Neural crest cell (in vitro differentiated cells): ENCODE results near the gene MEX3C. TPM values are rescaled to one million over a fixed set of nuclear protein-coding genes. Genes with fewer than 3 reads are reported as not detected.

ENCODE experiments used
- DNase-seq: peaks from one replicate; pipeline ENCODE4 v3.0.0; 2021; ENCODE audit warnings: low read depth, mixed read lengths, low spot score
- H3K27ac Mint-ChIP-seq: one replicate; pipeline ENCODE4 v1.8.0; 2021; ENCODE audit warnings: mild to moderate bottlenecking, mixed read lengths; ENCODE audit not compliant: unreplicated experiment
- H3K27me3 Mint-ChIP-seq: 2 replicates; pipeline ENCODE4 v1.8.0; 2021; ENCODE audit warnings: low read depth, mild to moderate bottlenecking, mixed read lengths
- H3K36me3 Mint-ChIP-seq: 2 replicates; pipeline ENCODE4 v1.8.0; 2021; ENCODE audit warnings: low read depth, mild to moderate bottlenecking, mixed read lengths
- H3K4me1 Mint-ChIP-seq: 2 replicates; pipeline ENCODE4 v1.8.0; 2021; ENCODE audit warnings: mixed read lengths
- H3K4me3 Mint-ChIP-seq: one replicate; pipeline ENCODE4 v1.8.0; 2021; ENCODE audit warnings: mild to moderate bottlenecking, mixed read lengths
- H3K9me3 Mint-ChIP-seq: 2 replicates; pipeline ENCODE4 v1.8.0; 2021; ENCODE audit warnings: mixed read lengths
- CTCF ChIP-seq: fragments of 200-600 bp; sonication (generic); conservative IDR thresholded peaks from 2 replicates; pipeline ENCODE4 v1.5.0; 2021; ENCODE audit warnings: antibody characterized with exemption, mild to moderate bottlenecking
- total RNA-seq: library from RNA; stranded (reverse); gene quantifications from 2 replicates; pipeline ENCODE4 v1.2.1, GENCODE V29; 2021

MEX3C gene
- total RNA-seq, 1 donor from 2014 or later, result 70.7 TPM

GRCh38 chr18:51190000-51190399 is 7.5 kb downstream of the MEX3C start:
- Mint-ChIP-seq H3K36me3 (peaks cover 3% of the 10 kb centered on the region), H3K27ac (no peak overlapping the region), H3K4me1 (peaks cover 55% of the 10 kb centered on the region), H3K4me3 (no peak overlapping the region), H3K27me3 (no peaks in the 10 kb centered on the region), H3K9me3 (no peaks in the 10 kb centered on the region)
- no peak for TF ChIP-seq CTCF
- DNase-seq, result no peak

DNA sequence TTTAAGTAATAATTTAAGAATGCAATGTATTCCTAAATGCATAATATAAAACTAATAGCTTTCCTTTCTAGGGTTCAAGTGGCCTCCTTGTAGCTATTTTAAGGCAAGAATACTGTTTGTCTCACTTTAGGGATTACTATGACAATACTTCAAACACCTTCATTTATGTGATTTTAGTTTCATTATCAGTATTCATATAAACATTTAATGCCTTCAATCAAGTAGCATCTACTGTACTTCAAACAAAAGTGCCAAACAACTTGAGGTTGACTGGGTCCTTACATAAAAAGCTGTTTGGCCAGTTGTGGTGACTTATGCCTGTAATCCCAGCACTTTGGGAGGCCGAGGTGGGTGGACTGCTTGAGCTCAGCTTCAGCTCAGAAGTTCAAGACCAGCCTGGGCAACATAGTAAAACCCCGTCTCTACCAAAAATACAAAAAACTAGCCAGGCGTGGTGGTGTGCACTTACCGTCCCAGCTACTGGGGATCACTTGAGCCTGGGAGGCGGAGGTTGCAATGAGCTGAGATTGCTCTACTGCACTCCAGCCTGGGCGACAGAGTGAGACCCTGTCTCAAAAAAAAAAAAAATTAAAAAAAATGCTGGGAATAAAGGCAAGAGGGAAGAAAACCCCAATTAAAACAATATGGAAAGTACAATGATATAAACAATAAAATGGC is 9.3 kb downstream of the MEX3C start:
- no peak for DNase-seq
- Mint-ChIP-seq H3K4me3 (no peak overlapping the region), H3K4me1 (peaks cover 40% of the 10 kb centered on the region), H3K27ac (peak overlapping the region; percentile 12), H3K36me3 (peaks cover 3% of the 10 kb centered on the region), H3K9me3 (no peaks in the 10 kb centered on the region), H3K27me3 (no peaks in the 10 kb centered on the region)
- no peak for TF ChIP-seq CTCF

- no peak for TF ChIP-seq CTCF
- Mint-ChIP-seq H3K27ac (no peak overlapping the region), H3K27me3 (no peaks in the 10 kb centered on the region), H3K4me1 (peaks cover 29% of the 10 kb centered on the region), H3K36me3 (peaks cover 3% of the 10 kb centered on the region), H3K4me3 (no peak overlapping the region), H3K9me3 (no peaks in the 10 kb centered on the region)
- no peak for DNase-seq
These were observed 12.4 kb downstream of the MEX3C start for GRCh38 chr18:51185075-51185474.

- no peak overlapping the region for H3K4me3 Mint-ChIP-seq
- no peak for DNase-seq
- H3K9me3 Mint-ChIP-seq, result no peaks in the 10 kb centered on the region
- peaks cover 3% of the 10 kb centered on the region for H3K36me3 Mint-ChIP-seq
- H3K27me3 Mint-ChIP-seq, result no peaks in the 10 kb centered on the region
- H3K27ac Mint-ChIP-seq, result no peak overlapping the region
- TF ChIP-seq CTCF, result no peak
- peaks cover 32% of the 10 kb centered on the region for H3K4me1 Mint-ChIP-seq
These were observed 13.4 kb downstream of the MEX3C start for GRCh38 chr18:51184091-51184457.

DNA sequence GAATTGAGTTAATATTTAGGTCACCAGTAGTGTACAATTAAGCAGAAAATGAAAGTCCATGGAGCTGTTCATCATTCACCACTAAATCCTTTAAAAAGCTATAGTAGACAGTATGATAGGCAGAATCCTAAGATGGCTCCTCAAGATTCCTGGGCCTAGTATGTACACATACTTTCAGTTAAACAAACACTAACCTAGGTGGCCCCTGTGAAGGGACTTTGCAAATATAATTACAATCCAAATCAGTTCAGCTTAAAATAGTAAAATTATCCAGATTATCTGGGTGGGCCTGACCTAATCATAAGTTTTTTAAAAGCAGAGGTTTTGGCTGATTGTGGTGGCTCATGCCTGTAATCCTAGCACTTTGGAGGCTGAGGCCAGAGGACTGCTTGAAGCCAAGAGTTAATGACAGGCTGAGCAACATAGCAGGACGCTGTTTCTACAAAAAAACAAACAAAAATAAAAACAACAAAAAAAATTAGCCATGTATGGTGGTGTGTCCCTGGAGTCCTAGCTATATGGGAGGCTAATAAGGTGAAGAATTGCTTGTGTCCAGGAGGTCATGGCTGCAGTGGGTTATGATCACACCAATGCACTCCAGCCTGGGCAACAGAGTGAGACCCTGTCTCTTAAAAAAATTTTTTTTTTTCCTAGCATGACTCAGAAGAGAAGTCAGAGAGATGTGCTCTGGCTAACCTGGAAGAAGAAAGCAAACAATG is 13.9 kb downstream of the MEX3C start:
- no peaks in the 10 kb centered on the region for H3K27me3 Mint-ChIP-seq
- DNase-seq, result no peak
- no peak for TF ChIP-seq CTCF
- H3K36me3 Mint-ChIP-seq, result peaks cover 3% of the 10 kb centered on the region
- peaks cover 32% of the 10 kb centered on the region for H3K4me1 Mint-ChIP-seq
- no peak overlapping the region for H3K27ac Mint-ChIP-seq
- H3K4me3 Mint-ChIP-seq, result no peak overlapping the region
- no peaks in the 10 kb centered on the region for H3K9me3 Mint-ChIP-seq
